Liver (tissue), 9 donors: ENCODE data around the gene SMTNL2. TPM values are rescaled to one million over a fixed set of nuclear protein-coding genes. Genes with fewer than 3 reads are reported as not detected.

Experiments used
- DNase-seq: peaks from one replicate; pipeline ENCODE4 v3.0.0-alpha.2; 2017; ENCODE audit warnings: low spot score
- H3K27ac ChIP-seq, 2 donors: one replicate each; pipeline ENCODE4 v1.7.0; 2013; ENCODE audit warnings: inconsistent platforms in 2 of 2, low read length in 2 of 2, control low read depth in 1 of 2, low read depth in 1 of 2, mild to moderate bottlenecking in 1 of 2
- H3K27me3 ChIP-seq, 4 donors: one replicate each; pipeline versions ENCODE4 v1.6.1 to v1.7.0; 2013; ENCODE audit warnings: low read length in 3 of 4, inconsistent platforms in 1 of 4, mild to moderate bottlenecking in 1 of 4, moderate library complexity in 1 of 4; ENCODE audit not compliant: control insufficient read depth in 4 of 4, insufficient read depth in 4 of 4
- H3K36me3 ChIP-seq, 4 donors: one replicate each; pipeline versions ENCODE4 v1.6.1 to v1.7.0; 2013; ENCODE audit warnings: low read length in 3 of 4, mild to moderate bottlenecking in 3 of 4, low read depth in 1 of 4, moderate library complexity in 1 of 4; ENCODE audit not compliant: control insufficient read depth in 4 of 4, insufficient read depth in 3 of 4
- H3K4me1 ChIP-seq, 4 donors: one replicate each; pipeline versions ENCODE4 v1.6.1 to v1.7.0; 2013; ENCODE audit warnings: low read length in 3 of 4, mild to moderate bottlenecking in 3 of 4, moderate library complexity in 1 of 4; ENCODE audit not compliant: control insufficient read depth in 4 of 4, insufficient read depth in 4 of 4
- H3K4me3 ChIP-seq, 3 donors: one replicate each; pipeline versions ENCODE4 v1.6.1 to v1.7.0; 2013; ENCODE audit warnings: low read length in 3 of 3, control low read depth in 1 of 3, low read depth in 1 of 3, mild to moderate bottlenecking in 1 of 3
- H3K9ac ChIP-seq, 2 donors: one replicate each; pipeline ENCODE4 v1.7.0; 2013; ENCODE audit warnings: low read length in 2 of 2, mild to moderate bottlenecking in 2 of 2, moderate library complexity in 2 of 2, control low read depth in 1 of 2, low read depth in 1 of 2
- H3K9me3 ChIP-seq, 4 donors: one replicate each; pipeline versions ENCODE4 v1.6.1 to v1.7.0; 2013; ENCODE audit warnings: low read length in 3 of 4; ENCODE audit not compliant: control insufficient read depth in 4 of 4
- ATF3 ChIP-seq: IDR thresholded peaks from 2 replicates; pipeline ENCODE4 v1.6.1; 2016; ENCODE audit warnings: antibody characterized with exemption
- EGR1 ChIP-seq, 2 donors: IDR thresholded peaks; 2 replicates each; pipeline ENCODE4 v1.6.1; 2016 to 2018; ENCODE audit warnings: antibody characterized with exemption in 2 of 2, low read depth in 2 of 2
- FOXA1 ChIP-seq: IDR thresholded peaks from 2 replicates; pipeline ENCODE4 v1.6.1; 2016; ENCODE audit warnings: antibody characterized with exemption
- FOXA2 ChIP-seq: IDR thresholded peaks from 2 replicates; pipeline ENCODE4 v1.6.1; 2016; ENCODE audit warnings: antibody characterized with exemption
- GABPA ChIP-seq, 2 donors: IDR thresholded peaks in 1 of 2; conservative IDR thresholded peaks in 1 of 2; 2 replicates each; pipeline ENCODE4 v1.6.1; 2016; ENCODE audit warnings: antibody characterized with exemption in 2 of 2, mild to moderate bottlenecking in 1 of 2, moderate library complexity in 1 of 2
- HNF4A ChIP-seq, 2 donors: conservative IDR thresholded peaks; 2 replicates each; pipeline ENCODE4 v1.6.1; 2016; ENCODE audit warnings: antibody characterized with exemption in 2 of 2, mild to moderate bottlenecking in 2 of 2
- HNF4G ChIP-seq: IDR thresholded peaks from 2 replicates; pipeline ENCODE4 v1.6.1; 2016; ENCODE audit warnings: antibody characterized with exemption
- JUND ChIP-seq, 2 donors: IDR thresholded peaks; 2 replicates each; pipeline ENCODE4 v1.6.1; 2016; ENCODE audit warnings: antibody characterized with exemption in 2 of 2
- NR2F2 ChIP-seq: IDR thresholded peaks from 2 replicates; pipeline ENCODE4 v1.6.1; 2016; ENCODE audit warnings: antibody characterized with exemption
- RAD21 ChIP-seq, 2 donors: IDR thresholded peaks; 2 replicates each; pipeline ENCODE4 v1.6.1; 2016; ENCODE audit warnings: antibody characterized with exemption in 2 of 2, mild to moderate bottlenecking in 2 of 2
- REST ChIP-seq: IDR thresholded peaks from 2 replicates; pipeline ENCODE4 v1.6.1; 2016; ENCODE audit warnings: antibody characterized with exemption, mild to moderate bottlenecking
- RXRA ChIP-seq, 2 donors: IDR thresholded peaks; 2 replicates each; pipeline ENCODE4 v1.6.1; 2017 to 2018; ENCODE audit warnings: antibody characterized with exemption in 2 of 2, mild to moderate bottlenecking in 1 of 2
- SP1 ChIP-seq: IDR thresholded peaks from 2 replicates; pipeline ENCODE4 v1.6.1; 2018; ENCODE audit warnings: antibody characterized with exemption, mild to moderate bottlenecking
- TAF1 ChIP-seq: conservative IDR thresholded peaks from 2 replicates; pipeline ENCODE4 v1.6.1; 2016; ENCODE audit warnings: antibody characterized with exemption, mild to moderate bottlenecking
- YY1 ChIP-seq: IDR thresholded peaks from 2 replicates; pipeline ENCODE4 v1.6.1; 2016; ENCODE audit warnings: antibody characterized with exemption, mild to moderate bottlenecking
- WGBS: extraction: QIAGEN DNeasy Blood & Tissue Kit; methylation state at CpG from one replicate; pipeline ENCODE4 v1.1.7; 2013; 5-methylcytosine and 5-hydroxymethylcytosine counted together
- polyA plus RNA-seq, 2 donors: library from polyadenylated mRNA; stranded (reverse) in 1 of 2; unstranded in 1 of 2; fragments of 200-250 nt in 1 of 2; fragments of >200 nt in 1 of 2; fragmentation: Nextera tagmentation in 1 of 2; extraction: Ambion mirVana in 1 of 2; gene quantifications; one replicate each; pipeline versions ENCODE4 v1.2.1 to v1.2.3, GENCODE V29; 2013 to 2015
- total RNA-seq, 2 donors: library from RNA; depleted of rRNA; stranded (reverse); fragments of >200 nt; gene quantifications; one replicate each; pipeline ENCODE4 v1.2.3, GENCODE V29; 2014
- TF ChIP-seq, protein P1 (sequence below): IDR thresholded peaks from 2 replicates; pipeline ENCODE4 v1.6.1; 2016; ENCODE audit warnings: antibody characterized with exemption
- TF ChIP-seq, protein P2 (sequence below): fragments of 150-350 bp; IDR thresholded peaks from 2 replicates; pipeline ENCODE4 v1.5.1; 2017; ENCODE audit warnings: improper control_type of control experiment, low read depth, low read length; ENCODE audit not compliant: missing input control
- donor health status: healthy.
- donor health status: healthy.
- donor health status: healthy.
- donor health status: healthy.
- donor health status: healthy.

SMTNL2 gene
- total and polyA plus RNA-seq, 4 donors: 0.13 to 0.29 TPM; not detected in 2

- H3K36me3 ChIP-seq: peaks cover 0 to 2% (median 0%) of the 10 kb centered on the region in 4 donors
- no peaks in the 10 kb centered on the region for H3K27me3 ChIP-seq
- DNase-seq: no peak
- peaks cover 0 to 14% (median 6%) of the 10 kb centered on the region in 4 donors for H3K4me1 ChIP-seq
- H3K9ac ChIP-seq: no peak overlapping the region
- 87% methylated on average over 4 of the region's 4 CpGs for WGBS
- no peak for TF ChIP-seq NR2F2
- TF ChIP-seq HNF4G: no peak
- TF ChIP-seq ATF3: no peak
- TF ChIP-seq TAF1: no peak
- TF ChIP-seq FOXA2: no peak
- TF ChIP-seq SP1: no peak
- no peak for TF ChIP-seq JUND (IDR thresholded peaks at IDR 0.05)
- no peak for TF ChIP-seq YY1
- TF ChIP-seq RXRA (IDR thresholded peaks at IDR 0.05): no peak
- TF ChIP-seq FOXA1: no peak
- TF ChIP-seq REST: no peak
- TF ChIP-seq EGR1 (IDR thresholded peaks at IDR 0.05; ENCODE audit: low read depth in 2 of 2): no peak
- TF ChIP-seq, protein P1, sequence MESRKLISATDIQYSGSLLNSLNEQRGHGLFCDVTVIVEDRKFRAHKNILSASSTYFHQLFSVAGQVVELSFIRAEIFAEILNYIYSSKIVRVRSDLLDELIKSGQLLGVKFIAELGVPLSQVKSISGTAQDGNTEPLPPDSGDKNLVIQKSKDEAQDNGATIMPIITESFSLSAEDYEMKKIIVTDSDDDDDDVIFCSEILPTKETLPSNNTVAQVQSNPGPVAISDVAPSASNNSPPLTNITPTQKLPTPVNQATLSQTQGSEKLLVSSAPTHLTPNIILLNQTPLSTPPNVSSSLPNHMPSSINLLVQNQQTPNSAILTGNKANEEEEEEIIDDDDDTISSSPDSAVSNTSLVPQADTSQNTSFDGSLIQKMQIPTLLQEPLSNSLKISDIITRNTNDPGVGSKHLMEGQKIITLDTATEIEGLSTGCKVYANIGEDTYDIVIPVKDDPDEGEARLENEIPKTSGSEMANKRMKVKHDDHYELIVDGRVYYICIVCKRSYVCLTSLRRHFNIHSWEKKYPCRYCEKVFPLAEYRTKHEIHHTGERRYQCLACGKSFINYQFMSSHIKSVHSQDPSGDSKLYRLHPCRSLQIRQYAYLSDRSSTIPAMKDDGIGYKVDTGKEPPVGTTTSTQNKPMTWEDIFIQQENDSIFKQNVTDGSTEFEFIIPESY: no peak
- TF ChIP-seq HNF4A (conservative IDR thresholded peaks at IDR 0.05): no peak
- TF ChIP-seq RAD21 (IDR thresholded peaks at IDR 0.05): no peak
- TF ChIP-seq, protein P2, sequence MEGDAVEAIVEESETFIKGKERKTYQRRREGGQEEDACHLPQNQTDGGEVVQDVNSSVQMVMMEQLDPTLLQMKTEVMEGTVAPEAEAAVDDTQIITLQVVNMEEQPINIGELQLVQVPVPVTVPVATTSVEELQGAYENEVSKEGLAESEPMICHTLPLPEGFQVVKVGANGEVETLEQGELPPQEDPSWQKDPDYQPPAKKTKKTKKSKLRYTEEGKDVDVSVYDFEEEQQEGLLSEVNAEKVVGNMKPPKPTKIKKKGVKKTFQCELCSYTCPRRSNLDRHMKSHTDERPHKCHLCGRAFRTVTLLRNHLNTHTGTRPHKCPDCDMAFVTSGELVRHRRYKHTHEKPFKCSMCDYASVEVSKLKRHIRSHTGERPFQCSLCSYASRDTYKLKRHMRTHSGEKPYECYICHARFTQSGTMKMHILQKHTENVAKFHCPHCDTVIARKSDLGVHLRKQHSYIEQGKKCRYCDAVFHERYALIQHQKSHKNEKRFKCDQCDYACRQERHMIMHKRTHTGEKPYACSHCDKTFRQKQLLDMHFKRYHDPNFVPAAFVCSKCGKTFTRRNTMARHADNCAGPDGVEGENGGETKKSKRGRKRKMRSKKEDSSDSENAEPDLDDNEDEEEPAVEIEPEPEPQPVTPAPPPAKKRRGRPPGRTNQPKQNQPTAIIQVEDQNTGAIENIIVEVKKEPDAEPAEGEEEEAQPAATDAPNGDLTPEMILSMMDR: no peak
- TF ChIP-seq GABPA (IDR thresholded peaks at IDR 0.05 in 1 of 2, conservative IDR thresholded peaks at IDR 0.05 in 1 of 2): no peak
- no peak overlapping the region for H3K27ac ChIP-seq
- H3K9me3 ChIP-seq: no peaks in the 10 kb centered on the region
- H3K4me3 ChIP-seq: no peak overlapping the region
Measured at GRCh38 chr17:4573115-4573514, 11.2 kb upstream of the SMTNL2 start.

DNA sequence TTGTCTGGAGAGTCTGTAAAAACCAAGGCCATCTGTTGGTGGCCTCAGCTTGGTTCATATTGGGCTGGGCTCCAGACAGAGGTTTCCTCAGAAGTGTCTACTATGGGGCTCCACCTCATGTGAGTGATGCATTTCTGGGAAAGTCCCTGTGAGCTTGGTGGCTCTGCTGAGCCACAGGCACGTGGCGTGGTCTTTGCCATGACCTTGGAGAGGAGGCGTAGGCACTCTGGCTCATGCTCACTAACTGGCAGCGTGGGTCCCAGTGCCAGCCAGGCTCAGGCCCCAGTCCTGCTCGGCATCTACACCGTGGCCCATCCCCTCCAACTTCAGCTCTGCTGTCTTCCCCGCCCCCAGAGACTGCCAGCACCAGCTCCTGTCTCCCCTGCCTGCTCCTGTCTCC, 10.7 kb upstream of the SMTNL2 start:
- no peak for TF ChIP-seq GABPA (IDR thresholded peaks at IDR 0.05 in 1 of 2, conservative IDR thresholded peaks at IDR 0.05 in 1 of 2)
- Histone ChIP-seq H3K4me3 (no peak overlapping the region), H3K9ac (no peak overlapping the region), H3K9me3 (no peaks in the 10 kb centered on the region), H3K36me3 (peaks cover 0 to 2% (median 0%) of the 10 kb centered on the region in 4 donors), H3K27ac (no peak overlapping the region), H3K4me1 (peaks cover 0 to 14% (median 6%) of the 10 kb centered on the region in 4 donors), H3K27me3 (no peaks in the 10 kb centered on the region)
- WGBS: 79% methylated on average over 7 of the region's 7 CpGs
- DNase-seq: no peak
